Measurements from ENCODE around the gene MTG2.

MTG2 gene

DNA sequence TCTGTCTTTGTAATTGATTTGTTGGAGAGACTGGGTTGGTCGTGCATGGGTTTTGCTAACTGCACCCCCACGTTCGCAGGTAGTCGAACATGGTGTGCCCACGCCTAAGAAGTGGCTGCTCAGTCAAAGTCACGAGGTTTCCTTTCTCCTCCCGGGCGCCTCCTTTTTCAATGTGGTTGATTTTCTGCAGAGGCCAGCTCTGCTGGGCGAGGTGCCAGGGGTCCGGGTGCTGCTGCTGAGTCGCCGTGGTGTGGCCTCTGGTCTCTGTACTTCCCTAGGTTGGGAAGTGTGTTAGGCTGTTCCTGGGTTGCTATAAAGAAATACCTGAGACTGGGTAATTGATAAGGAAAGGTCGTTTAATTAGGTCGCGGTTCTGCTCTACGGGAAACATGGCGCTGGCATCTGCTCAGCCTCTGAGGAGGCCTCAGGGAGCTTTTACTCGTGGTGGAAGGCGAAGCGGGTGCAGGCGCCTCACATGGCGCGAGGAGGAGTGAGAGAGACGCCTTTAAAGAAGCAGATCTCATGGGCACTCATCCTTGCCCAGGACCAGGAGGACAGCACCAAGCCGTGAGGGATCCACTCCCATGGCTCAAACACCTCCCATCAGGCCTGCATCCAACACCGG lies 69.6 kb downstream of the MTG2 start:
- DNase-seq (ENCODE audit: low spot score), result peak; percentile 75
